Measurements from ENCODE around the gene RAP2B.

The RAP2B gene

GRCh38 chr3:153160451-153161137 is 1.4 kb upstream of the RAP2B start:
- peak; percentile 58 for DNase-seq (ENCODE audit: low read depth)

DNA sequence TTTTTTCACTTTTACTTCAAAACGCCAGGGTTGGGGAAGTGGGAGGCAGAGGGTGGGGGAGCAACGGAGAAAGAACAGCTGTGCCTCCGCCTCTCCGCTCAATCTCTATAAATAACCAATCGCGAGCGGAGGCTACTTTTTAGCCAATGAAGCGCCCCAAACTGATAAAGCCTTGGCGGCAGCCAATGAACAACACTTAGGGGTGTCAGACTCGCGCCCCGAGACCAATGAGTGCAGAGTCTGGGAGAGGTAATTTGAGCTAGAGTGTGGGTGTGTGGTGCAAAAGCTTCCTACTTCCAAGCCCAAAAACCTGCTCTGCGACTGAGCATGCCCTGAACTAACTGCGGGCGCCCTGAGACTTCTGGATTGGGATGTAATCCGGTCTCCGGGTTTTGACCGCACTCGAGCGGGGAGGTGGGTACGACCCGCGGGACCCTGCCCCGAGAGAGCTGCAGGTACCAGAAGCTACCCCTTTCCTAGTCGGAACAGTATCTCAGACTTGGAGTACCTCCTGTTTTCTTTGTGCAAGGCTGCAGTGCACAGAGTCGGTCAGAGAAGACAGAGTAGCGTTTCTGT is 800 bp upstream of the RAP2B start:
- peak; percentile 84 for DNase-seq (ENCODE audit: low read depth)

DNA sequence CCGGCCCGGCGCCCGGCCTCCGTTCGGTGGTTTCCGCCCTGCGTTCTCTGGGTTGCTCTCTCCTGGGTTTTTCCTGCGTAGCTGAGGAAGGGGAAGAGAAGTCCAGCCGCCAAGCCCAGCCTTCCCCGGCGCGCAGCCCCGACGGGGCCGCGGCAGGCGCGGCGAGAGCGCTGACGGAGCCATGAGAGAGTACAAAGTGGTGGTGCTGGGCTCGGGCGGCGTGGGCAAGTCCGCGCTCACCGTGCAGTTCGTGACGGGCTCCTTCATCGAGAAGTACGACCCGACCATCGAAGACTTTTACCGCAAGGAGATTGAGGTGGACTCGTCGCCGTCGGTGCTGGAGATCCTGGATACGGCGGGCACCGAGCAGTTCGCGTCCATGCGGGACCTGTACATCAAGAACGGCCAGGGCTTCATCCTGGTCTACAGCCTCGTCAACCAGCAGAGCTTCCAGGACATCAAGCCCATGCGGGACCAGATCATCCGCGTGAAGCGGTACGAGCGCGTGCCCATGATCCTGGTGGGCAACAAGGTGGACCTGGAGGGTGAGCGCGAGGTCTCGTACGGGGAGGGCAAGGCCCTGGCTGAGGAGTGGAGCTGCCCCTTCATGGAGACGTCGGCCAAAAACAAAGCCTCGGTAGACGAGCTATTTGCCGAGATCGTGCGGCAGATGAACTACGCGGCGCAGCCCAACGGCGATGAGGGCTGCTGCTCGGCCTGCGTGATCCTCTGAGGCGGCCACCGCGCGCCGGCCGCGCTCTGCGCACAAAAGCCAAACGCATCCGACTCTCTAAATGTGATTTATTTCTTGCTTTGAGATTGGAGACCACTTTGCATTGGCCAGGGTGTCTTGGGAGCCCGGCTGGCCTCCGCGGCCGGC is 727 bp downstream of the RAP2B start:
- DNase-seq (ENCODE audit: low read depth): peak; percentile 16

DNA sequence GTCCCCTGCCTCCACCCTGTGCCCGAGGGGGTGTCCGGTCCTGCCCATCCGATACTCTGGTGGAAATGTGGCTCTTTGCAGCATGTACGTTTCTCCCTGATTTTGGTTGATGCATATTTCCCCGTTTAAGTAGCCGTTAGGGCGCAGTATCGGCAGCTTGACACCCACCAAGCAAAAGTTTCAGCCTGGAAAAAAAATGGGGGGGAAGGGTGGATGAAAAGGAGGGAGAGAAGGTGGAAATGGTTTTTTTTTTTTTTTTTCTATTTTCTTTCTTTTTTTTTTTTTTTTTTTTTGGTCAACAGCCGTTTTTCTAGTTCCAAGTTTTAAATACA is 1.3 kb downstream of the RAP2B start:
- DNase-seq (ENCODE audit: low read depth): no peak

- no peak for DNase-seq (ENCODE audit: low read depth)
These were observed 1.9 kb downstream of the RAP2B start for GRCh38 chr3:153163756-153164550.

GRCh38 chr3:153165261-153165681 is 3.2 kb downstream of the RAP2B start:
- no peak for DNase-seq (ENCODE audit: low read depth)

- DNase-seq (ENCODE audit: low read depth): no peak
These were observed 4.2 kb downstream of the RAP2B start for GRCh38 chr3:153166206-153166605.

DNA sequence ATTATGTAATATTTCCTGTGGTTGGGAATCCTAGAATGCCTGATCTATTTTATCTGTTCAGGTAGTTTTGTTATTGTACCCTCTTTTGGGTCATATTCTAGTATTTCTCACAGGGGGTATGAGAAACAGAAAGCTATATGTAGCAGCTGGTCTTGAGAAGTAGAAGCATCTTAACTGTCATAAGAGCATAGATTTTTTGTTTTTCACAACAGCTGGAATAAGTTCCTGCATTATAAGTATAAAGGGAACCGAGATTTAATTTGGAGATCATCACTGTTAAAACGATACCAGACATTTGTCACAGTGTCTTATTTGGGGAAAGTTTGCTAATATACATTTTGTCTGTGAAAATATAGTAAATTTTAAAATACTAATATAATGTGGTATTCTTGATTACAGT is 4.8 kb downstream of the RAP2B start:
- DNase-seq (ENCODE audit: low read depth): no peak

DNA sequence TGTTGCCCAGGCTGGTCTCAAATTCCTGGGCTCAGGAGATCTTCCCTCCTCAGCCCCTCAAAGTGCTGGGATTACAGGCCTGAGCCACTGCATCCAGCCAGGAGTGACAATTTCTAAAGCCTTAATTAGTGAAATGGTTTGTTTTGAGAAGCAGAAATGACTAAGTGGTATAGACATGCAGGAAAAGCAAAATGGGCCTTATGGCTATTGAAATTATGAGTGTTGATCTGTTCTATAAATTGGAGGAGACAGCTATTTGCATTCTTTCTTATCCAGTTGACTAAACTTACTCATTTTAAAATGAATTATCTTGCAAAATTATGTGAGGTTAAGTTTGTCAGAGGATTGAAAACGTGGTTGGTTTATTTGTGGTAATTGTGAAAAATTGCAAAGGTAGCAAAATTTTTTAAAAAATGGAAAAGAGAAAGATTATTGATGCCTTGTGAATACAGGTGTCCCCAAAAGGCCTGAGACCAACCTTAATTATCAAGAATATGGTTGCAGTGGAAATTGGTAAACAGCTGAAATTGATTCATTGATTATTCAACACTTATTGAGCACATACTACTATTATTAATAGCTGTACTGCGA is 7.9 kb downstream of the RAP2B start:
- DNase-seq (ENCODE audit: low read depth): no peak

- no peak for DNase-seq (ENCODE audit: low read depth)
These were observed 9.2 kb downstream of the RAP2B start for GRCh38 chr3:153171256-153171655.

DNA sequence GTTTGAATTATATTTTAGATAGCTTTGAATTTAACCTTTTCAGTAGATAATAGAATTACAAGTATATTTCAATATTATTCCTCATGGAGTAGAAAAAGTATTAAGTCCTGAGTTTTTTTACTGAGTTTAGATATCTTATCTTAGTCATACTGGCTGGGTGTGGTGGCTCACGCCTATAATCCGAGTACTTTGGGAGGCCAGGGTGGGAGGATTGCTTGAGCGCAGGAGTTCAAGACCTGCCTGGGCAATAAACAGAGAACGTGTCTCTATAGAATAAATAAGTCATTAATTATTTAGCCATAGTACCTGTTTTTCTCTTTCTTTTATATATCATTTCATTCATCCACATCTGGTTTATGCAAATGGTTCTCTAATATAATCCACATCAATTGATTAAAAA is 9.9 kb downstream of the RAP2B start:
- DNase-seq (ENCODE audit: low read depth): no peak

GRCh38 chr3:153172796-153173757 is 11.1 kb downstream of the RAP2B start:
- DNase-seq (ENCODE audit: low read depth): no peak

GRCh38 chr3:153173758-153174516 is 11.9 kb downstream of the RAP2B start:
- no peak for DNase-seq (ENCODE audit: low read depth)

GRCh38 chr3:153176197-153176596 is 14.2 kb downstream of the RAP2B start:
- no peak for DNase-seq (ENCODE audit: low read depth)

DNA sequence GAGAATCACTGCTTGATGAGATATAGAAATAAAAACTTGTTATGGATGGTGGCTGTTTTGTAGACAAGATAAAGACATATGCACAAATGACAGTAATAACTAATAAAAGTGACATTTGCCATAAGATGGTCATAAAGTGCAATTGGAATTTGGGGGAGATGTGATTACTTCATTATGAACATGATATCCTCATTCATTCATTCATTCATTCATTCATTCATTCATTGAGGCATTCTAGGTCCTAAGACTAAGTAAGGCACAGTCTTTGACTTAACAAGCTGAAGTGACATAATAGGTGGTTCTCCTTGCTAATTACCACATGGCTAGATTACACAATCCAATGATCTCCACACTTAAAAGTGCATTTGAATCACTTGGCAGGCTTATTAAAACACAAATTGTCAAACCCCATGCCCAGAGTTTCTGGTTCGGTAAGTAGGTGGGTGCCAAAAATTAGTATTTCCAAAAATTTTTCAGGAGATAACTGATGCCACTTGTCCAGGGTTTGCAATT is 18.9 kb downstream of the RAP2B start:
- no peak for DNase-seq (ENCODE audit: low read depth)

DNA sequence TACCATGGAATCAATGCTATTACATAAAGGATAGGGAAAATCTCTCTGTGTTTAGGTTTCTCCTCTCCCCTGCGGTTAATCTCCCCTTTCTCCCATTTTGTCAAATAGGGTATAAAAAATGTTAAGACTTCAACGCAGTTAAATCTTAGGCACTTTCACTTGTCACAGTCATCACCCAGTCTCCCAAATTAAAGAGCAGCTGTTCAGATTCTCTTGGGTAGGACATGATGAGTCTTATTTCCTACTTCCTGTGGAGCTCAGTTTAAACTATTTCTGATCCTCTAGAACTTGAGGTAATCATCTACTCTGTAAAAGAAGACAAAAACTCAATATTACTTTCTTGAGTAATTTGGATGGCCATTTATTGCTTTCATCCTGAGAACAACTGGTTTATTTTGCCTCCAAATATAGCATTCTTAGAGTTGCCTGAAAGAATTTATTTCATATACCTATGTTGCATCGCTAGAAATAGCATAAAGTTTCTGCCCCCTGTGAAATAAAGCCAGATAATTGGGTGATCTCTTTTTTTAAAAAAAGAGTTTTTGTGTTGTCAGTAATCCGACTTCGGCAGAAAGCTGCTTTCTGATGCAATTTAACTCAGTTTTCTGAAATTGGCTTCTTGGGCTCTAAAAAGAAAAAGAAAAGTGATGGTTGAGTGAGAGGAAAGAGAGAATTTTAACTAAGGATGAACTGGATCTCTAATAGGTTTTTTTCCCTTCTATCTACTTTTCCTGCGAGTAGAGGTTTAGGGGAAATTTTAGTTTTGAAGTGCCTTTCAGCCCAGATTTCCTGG is 20.7 kb downstream of the RAP2B start:
- DNase-seq (ENCODE audit: low read depth): no peak

DNA sequence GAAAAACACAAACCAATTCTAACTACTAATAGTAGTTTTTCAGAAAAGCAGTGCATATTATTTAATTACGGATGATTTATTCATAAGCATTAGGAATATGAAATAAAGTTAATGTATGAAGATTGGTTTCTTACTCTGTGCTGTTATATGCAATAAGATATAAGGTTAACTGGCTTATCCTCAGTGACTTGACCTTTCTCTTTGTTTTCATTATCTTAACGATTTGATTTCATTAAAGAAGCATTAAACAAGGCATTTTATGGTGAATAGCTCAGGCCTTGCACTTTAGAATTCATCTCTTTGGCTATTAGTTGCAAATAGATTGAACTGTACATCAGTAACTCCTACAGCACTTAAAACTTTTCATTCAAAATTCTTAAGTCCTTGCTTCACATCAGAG is 28.9 kb downstream of the RAP2B start:
- DNase-seq (ENCODE audit: low read depth): no peak

DNA sequence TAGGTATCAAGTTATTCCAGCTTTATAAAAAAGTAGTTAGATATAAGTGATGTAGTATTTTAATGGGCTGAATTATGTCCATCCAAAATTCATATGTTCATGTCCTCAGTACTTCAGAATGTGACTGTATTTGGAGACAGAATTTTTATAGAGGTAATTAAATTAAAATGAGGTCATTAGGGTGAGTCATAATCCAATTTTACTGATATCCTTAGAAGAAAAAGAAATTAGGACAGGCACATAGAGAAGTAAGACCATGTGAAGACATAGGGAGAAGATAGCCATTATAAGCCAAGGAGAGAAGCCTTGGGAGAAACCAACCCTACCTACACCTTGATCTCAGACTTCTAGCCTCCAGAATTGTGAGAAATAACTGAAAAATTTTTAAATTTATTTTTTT is 30.3 kb downstream of the RAP2B start:
- DNase-seq (ENCODE audit: low read depth): no peak
